Hepatocyte (in vitro differentiated cells): ENCODE measurements around the gene LSR.

Experiments used
- EZH2 ChIP-seq: fragments of 200-600 bp; sonication (generic); IDR thresholded peaks from 2 replicates; pipeline ENCODE4 v1.6.1; 2016; ENCODE audit warnings: antibody characterized with exemption, mild to moderate bottlenecking, borderline replicate concordance
- EZH2phosphoT487 ChIP-seq: fragments of 200-600 bp; sonication (generic); IDR thresholded peaks from one replicate; pipeline ENCODE4 v1.6.1; 2018; ENCODE audit warnings: antibody characterized with exemption, mild to moderate bottlenecking, low read depth, moderate library complexity; ENCODE audit not compliant: unreplicated experiment, severe bottlenecking
- TF ChIP-seq, protein P1 (sequence below): fragments of 200-600 bp; sonication (generic); IDR thresholded peaks from 2 replicates; pipeline ENCODE4 v1.5.1; 2016; ENCODE audit warnings: antibody characterized with exemption, mild to moderate bottlenecking; ENCODE audit not compliant: poor library complexity

DNA sequence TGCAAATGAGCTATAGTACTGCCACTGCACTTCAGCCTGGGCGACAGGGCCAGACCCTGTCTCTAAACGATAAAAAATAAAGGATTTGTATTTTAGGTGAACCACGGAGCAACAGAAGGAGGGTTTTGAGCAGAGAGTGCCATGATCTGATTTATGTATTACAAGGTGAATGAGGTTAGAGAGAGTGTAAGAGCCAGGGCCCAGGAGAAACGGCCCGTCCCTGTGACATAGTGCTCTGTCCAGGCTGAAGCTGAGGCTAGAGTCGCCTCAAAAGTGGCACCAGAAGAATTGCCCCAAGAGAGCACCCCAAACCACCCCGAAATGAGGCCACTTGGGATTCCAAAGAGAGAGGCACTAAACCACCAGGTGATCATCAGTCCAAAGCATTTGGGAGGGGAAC lies 60.1 kb downstream of the LSR start:
- TF ChIP-seq, protein P1, sequence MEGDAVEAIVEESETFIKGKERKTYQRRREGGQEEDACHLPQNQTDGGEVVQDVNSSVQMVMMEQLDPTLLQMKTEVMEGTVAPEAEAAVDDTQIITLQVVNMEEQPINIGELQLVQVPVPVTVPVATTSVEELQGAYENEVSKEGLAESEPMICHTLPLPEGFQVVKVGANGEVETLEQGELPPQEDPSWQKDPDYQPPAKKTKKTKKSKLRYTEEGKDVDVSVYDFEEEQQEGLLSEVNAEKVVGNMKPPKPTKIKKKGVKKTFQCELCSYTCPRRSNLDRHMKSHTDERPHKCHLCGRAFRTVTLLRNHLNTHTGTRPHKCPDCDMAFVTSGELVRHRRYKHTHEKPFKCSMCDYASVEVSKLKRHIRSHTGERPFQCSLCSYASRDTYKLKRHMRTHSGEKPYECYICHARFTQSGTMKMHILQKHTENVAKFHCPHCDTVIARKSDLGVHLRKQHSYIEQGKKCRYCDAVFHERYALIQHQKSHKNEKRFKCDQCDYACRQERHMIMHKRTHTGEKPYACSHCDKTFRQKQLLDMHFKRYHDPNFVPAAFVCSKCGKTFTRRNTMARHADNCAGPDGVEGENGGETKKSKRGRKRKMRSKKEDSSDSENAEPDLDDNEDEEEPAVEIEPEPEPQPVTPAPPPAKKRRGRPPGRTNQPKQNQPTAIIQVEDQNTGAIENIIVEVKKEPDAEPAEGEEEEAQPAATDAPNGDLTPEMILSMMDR: no peak
- TF ChIP-seq EZH2: no peak
- no peak for TF ChIP-seq EZH2phosphoT487
